HG03175 (cell line): ENCODE results near the gene GABRD.

ENCODE experiments used
- ATAC-seq: cut with Tn5 transposase; IDR thresholded peaks from one replicate; pipeline ENCODE4 v1.9.1; 2021; ENCODE audit warnings: mild to moderate bottlenecking, moderate library complexity; ENCODE audit not compliant: unreplicated experiment

The GABRD gene

DNA sequence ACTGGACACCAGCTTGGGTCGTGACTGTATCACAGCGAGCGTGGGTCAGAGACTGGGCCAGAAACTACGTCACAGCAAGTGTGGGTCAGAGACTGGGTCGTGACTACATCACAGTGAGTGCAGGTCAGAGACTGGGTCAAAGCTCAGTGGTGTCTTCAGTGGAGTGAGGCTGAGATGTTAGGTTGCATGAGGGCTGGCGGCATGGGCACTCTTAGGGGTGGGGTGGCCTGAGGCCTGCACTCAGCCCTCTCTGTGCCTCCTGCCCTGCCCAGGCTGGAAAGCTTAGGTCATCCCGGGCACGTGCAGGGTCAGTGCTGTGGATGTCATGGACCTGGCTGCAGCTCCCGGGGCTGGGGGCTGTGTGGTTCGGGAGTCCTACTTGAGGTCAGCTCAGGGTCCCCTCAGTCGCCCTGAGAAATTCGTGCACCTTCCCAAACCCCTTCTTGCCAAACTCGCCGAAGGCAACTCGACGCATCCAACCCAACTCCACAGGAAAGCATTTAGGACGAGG is 34.5 kb upstream of the GABRD start:
- ATAC-seq = no peak

DNA sequence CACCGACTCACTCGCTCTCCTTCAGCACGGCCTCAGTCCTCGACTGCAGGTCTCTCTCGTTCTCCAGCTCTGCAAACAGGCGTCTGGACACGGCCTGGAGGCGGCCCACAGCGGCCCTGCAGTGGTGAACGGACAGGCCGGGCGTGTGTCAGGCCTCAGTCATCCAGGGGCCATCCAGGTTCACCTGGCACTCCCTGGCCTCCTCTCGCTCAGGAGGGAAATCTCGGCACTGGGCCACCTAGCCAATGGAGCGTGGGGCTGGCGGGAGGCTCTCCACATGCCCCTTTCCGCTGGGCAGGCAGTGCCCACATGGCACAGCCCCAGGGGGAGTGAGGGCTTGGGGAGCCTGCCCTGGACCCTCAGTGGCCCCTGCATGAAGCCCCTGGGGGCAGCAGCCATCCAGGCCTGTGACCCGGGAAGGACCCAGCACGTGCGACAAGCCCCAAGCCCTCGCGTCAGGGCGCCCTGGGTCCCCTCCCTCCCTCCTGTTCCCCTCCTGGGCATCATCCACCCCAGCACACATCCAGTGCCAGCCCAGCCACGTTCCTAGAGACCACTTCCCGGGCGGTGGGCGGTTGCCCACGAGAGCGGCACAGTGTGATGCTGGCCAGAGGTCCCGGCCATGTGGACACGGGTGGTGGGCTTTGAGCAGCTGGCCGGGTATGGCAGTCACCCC is 33.6 kb upstream of the GABRD start:
- ATAC-seq = no peak

- no peak for ATAC-seq
Observed at GRCh38 chr1:1986451-1987141, 32.5 kb upstream of the GABRD start.

DNA sequence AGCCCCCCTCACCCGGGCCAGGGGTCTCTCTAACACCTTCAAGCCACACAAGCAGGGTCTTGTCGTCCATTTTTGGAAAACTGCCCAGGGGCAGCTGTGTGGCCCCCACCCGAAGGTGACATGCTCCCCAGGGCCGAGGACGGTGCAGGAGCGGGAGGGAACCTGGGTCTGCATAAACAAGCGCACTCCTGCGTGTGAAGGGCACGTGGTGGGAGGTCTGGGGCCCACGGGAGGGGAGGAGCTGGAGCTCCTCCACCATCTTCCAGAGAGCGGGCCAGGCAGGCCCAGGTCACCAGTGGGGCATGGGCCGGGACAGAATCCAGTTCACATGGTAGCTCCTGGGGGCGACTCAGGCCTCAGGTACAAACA is 32.0 kb upstream of the GABRD start:
- no peak for ATAC-seq

GRCh38 chr1:1988061-1988945 is 30.8 kb upstream of the GABRD start:
- no peak for ATAC-seq

- ATAC-seq = no peak
Observed at GRCh38 chr1:1989102-1989542, 30.0 kb upstream of the GABRD start.

DNA sequence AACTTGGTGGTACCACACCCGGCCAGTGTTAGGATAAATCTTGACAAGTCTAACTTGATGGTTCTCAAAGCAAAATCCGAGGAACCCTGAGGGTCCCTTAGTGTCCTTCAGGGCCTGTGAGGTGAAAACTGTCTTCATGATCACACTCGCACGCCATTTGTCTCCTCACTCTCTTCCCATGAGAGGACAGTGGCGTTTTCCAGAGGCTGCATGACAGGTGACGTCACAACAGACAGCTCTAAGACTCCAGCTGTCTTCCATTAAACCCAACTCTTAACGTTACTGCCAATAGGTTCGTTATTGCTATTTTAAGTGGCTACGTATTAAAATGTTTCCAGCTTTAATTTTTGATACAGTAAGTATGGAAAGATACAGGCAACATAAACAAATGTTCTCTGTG is 29.4 kb upstream of the GABRD start:
- ATAC-seq = no peak

DNA sequence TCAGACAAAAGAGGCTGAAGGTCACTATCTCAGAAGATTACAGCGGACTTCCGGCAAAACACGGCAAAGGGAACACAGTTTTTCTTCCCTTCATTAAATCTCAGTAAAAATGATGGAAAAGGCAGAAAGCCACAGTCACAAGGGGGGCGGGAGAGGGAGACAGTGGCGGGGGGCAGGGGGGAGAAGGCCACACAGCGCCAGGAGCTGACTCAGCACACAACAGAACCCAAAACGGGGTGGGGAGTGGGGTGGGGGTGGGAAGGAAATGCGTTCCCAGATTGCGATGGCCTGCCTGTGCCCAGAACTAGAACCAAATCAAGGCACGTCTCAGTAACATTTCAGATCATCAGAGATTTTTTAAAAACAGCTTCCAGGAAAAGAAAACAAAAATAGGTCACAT is 28.9 kb upstream of the GABRD start:
- ATAC-seq = no peak

- ATAC-seq = no peak
Observed at GRCh38 chr1:1994536-1994935, 24.6 kb upstream of the GABRD start.

GRCh38 chr1:1996207-1996651 is 22.9 kb upstream of the GABRD start:
- ATAC-seq = no peak

- no peak for ATAC-seq
Observed at GRCh38 chr1:1997576-1997975, 21.6 kb upstream of the GABRD start.

DNA sequence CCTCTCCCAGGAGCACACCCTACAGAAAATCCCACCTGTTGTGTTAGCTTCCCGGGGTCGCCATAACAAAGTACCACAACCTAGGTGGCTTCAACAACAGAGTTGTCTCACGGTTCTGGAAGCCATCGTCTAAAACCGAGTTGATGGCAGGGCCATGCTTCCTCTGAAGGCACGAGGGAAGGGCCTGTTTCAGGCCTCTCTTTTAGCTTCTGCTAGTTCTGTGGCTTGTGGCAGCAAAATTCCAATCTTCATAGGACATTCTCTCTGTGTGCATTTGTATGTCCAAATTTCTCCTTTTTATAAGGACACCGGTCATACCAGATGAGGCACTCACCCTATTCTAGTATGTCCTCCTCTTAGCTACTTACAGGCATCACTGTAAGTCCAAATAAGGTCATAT is 18.7 kb upstream of the GABRD start:
- no peak for ATAC-seq

- ATAC-seq = no peak
Observed at GRCh38 chr1:2000850-2001249, 18.3 kb upstream of the GABRD start.

DNA sequence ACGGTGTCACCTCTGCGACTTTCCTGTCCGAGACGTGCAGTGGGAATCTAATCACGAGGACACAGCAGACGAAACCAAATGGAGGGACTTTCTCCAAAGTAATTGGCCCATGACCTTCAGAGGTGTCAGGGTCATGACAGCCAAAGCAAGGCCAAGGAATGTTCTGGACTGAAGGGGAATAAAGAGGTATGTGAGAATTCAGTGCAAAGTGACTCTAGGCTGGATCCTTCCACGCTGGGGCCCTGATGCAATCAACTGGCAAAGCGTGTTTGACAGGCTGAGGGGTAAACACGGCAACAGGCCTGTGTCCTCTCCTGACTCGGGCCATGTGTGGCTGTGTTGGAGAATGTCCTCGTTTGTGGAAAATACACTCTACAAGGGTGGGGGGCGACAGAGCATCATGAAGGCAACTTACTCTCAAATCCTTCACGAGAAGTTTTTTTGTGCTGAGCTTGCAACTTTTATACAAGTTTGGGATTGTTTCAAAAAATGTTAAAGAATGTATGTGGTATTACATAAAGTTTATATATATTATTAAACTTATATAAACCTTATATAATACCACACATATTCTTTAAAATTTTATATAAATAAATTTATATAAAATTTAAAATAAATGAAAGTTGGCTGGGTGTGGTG is 17.3 kb upstream of the GABRD start:
- no peak for ATAC-seq

DNA sequence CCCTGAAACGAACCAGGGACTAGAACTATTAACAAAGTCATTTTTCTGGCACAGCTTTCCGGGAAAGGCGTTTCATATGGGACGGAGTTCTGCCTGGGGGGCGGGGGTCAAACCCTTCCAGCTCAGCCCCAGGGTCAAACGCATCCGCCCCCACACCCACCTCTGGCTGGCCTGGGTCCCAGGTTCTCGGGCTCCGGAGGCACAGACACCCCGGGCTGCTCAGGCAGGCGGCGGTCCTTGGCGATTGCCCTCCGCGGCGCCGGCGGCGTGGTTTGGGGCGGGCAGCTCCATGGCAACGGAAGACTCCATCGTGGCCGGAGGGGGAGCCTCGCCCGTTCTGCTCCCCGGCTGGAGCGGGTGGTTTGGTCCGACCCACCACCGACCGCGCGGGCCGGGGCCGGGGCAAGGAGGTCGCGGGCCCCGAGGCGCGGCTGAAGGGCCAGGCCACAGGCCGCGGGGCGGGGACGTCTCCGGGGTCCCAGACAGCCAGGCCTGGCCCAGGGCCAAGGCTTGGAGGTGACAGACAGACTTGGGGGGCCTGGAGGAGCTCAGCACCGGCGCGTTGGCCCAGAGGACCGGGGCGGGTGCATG is 15.5 kb upstream of the GABRD start, which contains the start of gene CFAP74:
Gene CFAP74, minus strand, starts transcription at position 246 of the 591 bp plus-strand sequence. CDS start 12,830 bp downstream, outside the sequence.
- ATAC-seq = no peak

DNA sequence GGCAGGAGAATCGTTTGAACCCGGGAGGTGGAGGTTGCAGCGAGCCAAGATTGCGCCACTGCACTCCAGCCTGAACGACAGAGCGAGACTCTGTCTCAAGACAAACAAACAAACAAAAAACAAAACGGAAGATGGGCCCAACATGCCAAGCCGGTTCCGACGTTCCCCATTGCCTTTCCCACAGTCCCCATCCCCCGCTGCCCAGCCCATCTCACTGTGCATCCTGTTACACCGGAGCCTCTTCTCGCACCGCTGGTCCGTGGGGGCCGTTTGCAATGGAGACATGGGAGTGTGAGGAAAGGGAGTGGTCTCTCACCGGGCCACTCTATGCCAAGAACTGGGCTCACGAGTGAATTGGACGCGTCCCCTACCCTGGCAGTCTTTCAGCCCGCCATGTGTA is 14.3 kb upstream of the GABRD start:
- ATAC-seq = no peak

- no peak for ATAC-seq
Observed at GRCh38 chr1:2009101-2010053, 9.8 kb upstream of the GABRD start.

DNA sequence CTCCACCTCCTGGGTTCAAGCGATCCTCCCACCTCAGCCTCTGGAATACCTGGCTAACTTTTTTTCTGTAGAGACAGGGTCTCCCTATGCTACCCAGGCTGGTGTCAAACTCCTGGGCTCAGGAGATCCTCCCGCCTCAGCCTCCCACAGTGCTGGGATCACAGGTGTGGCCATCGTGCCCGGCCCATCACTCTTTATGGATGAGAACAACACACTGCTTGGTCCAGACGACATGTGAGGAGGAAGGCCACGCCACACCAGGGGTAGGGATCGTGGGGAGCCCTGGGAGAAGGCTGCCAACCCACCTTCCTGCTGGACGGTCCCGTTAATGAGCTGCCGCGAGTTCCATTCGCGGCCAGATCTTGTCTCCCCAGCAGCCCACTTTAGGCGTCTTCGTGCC is 5.0 kb upstream of the GABRD start:
- no peak for ATAC-seq
